NCI-H2227 (cell line): ENCODE results near the gene SLC38A7.
A peak's percentile ranks its signal among the peaks of the same experiment; 100 is the strongest.
"Not testable (repeated sequence)": the region's sequence is repeated elsewhere in the genome, so short reads cannot be mapped to it uniquely, and the experiment has no call there.

Experiments
- DNase-seq: peaks from one replicate; lab custom pipeline; 2025; ENCODE audit not compliant: unreplicated experiment; lab: John Stamatoyannopoulos, UW

SLC38A7 gene

GRCh38 chr16:58678716-58679115, 5.9 kb downstream of the SLC38A7 start:
- DNase-seq: no peak

- no peak for DNase-seq
Observed at GRCh38 chr16:58678269-58678668, 6.3 kb downstream of the SLC38A7 start.

- no peak for DNase-seq
Observed at GRCh38 chr16:58670946-58671583, 13.5 kb downstream of the SLC38A7 start.

GRCh38 chr16:58670177-58670576, 14.4 kb downstream of the SLC38A7 start:
- no peak for DNase-seq

GRCh38 chr16:58665200-58665599, 19.4 kb downstream of the SLC38A7 start:
- DNase-seq: no peak

GRCh38 chr16:58661199-58661830, 23.3 kb downstream of the SLC38A7 start:
- peak; percentile 62 for DNase-seq

GRCh38 chr16:58659911-58660310, 24.7 kb downstream of the SLC38A7 start:
- DNase-seq: not testable (repeated sequence)

GRCh38 chr16:58658796-58659211, 25.8 kb downstream of the SLC38A7 start:
- DNase-seq: no peak

- DNase-seq: no peak
Observed at GRCh38 chr16:58656899-58657298, 27.7 kb downstream of the SLC38A7 start.

- no peak for DNase-seq
Observed at GRCh38 chr16:58655215-58655596, 29.4 kb downstream of the SLC38A7 start.

GRCh38 chr16:58654560-58655214, 29.9 kb downstream of the SLC38A7 start:
- no peak for DNase-seq

GRCh38 chr16:58652741-58653140, 31.8 kb downstream of the SLC38A7 start:
- peak; percentile 7 for DNase-seq

- DNase-seq: no peak
Observed at GRCh38 chr16:58651965-58652348, 32.6 kb downstream of the SLC38A7 start.

- no peak for DNase-seq
Observed at GRCh38 chr16:58649707-58650106, 34.9 kb downstream of the SLC38A7 start.

- no peak for DNase-seq
Observed at GRCh38 chr16:58647107-58647506, 37.5 kb downstream of the SLC38A7 start.

GRCh38 chr16:58644765-58645487, 39.6 kb downstream of the SLC38A7 start:
- DNase-seq: no peak

GRCh38 chr16:58644108-58644507, 40.5 kb downstream of the SLC38A7 start:
- DNase-seq: no peak

GRCh38 chr16:58640949-58641348, 43.6 kb downstream of the SLC38A7 start:
- no peak for DNase-seq

GRCh38 chr16:58639836-58640235, 44.7 kb downstream of the SLC38A7 start:
- DNase-seq: no peak

GRCh38 chr16:58639230-58639629, 45.3 kb downstream of the SLC38A7 start:
- DNase-seq: no peak

GRCh38 chr16:58638148-58639036, 46.2 kb downstream of the SLC38A7 start:
- DNase-seq: no peak
